Stimulated activated memory B cell treated with anti-CD40 and anti-IgM and Interleukin-4, amounts not matched to agents 10 μg/mL and 1 μg/mL and 100 μg/mL, for 72 hours (primary cell): ENCODE measurements around the gene ROS1.
"Not testable (repeated sequence)": the region's sequence is repeated elsewhere in the genome, so short reads cannot be mapped to it uniquely, and the experiment has no call there.

ENCODE experiments used
- ATAC-seq: fragments of 150-1000 bp; cut with Tn5 transposase; 2 replicates; pipeline ENCODE4 v1.10.0; 2021
- H3K27ac Mint-ChIP-seq: one replicate; pipeline ENCODE4 v1.8.0; 2022; ENCODE audit warnings: mild to moderate bottlenecking, mixed read lengths
- H3K27me3 Mint-ChIP-seq: one replicate; pipeline ENCODE4 v1.8.0; 2022; ENCODE audit warnings: mixed read lengths
- H3K36me3 Mint-ChIP-seq: one replicate; pipeline ENCODE4 v1.8.0; 2022; ENCODE audit warnings: mixed read lengths
- H3K4me1 Mint-ChIP-seq: one replicate; pipeline ENCODE4 v1.8.0; 2022; ENCODE audit warnings: mixed read lengths
- H3K4me3 Mint-ChIP-seq: one replicate; pipeline ENCODE4 v1.8.0; 2022; ENCODE audit warnings: mild to moderate bottlenecking, moderate library complexity, mixed read lengths
- H3K9me3 Mint-ChIP-seq: one replicate; pipeline ENCODE4 v1.8.0; 2022; ENCODE audit warnings: mixed read lengths

The ROS1 gene

DNA sequence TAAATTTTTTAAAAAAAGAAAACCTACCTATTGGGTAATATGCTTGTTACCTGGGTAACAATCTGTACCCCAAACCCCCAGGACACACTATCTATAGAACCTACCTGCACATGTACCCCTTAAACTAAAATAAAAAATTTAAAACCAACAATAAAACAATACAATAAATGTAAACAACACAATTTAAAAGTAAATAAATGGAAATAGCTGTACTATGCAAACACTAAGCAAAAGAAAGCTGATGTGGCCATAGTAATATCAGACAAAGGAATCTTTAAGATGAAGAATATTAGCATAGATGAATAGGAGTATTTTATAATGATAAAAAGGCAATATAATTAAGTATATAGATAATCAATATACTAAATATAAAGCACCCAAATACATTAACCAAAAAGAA lies 50.3 kb downstream of the ROS1 start:
- Mint-ChIP-seq H3K27me3 (peaks cover 10% of the 10 kb centered on the region), H3K4me1 (no peaks in the 10 kb centered on the region), H3K36me3 (no peaks in the 10 kb centered on the region), H3K9me3 (peaks cover 2% of the 10 kb centered on the region), H3K27ac (no peak overlapping the region), H3K4me3 (no peak overlapping the region)
- ATAC-seq = no peak

DNA sequence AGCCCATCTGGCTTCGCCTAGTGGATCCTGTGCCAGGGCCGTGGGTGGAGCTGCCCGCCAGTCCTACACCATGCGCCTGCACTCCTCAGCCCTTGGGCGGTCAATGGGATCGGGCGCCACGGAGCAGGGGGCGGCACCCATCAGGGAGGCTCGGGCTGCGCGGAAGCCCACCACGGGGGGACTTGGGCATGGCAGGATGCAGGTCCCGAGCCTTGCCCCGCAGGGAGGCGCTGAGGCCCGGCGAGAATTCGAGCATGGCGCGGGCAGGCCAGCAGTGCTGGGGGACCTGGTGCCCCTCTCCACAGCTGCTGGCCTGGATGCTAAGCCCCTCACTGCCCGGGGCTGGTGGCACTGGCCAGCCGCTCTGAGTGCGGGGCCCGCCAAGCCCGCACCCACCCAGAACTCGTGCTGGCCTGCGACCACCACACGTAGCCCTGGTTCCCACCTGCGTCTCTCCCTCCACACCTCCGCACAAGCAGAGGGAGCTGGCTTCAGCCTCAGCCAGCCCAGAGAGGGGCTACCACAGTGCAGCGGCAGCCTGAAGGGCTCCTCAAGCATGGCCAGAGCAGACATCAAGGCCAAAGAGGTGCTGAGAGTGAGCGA lies 52.4 kb downstream of the ROS1 start:
- H3K27ac Mint-ChIP-seq = no peak overlapping the region

DNA sequence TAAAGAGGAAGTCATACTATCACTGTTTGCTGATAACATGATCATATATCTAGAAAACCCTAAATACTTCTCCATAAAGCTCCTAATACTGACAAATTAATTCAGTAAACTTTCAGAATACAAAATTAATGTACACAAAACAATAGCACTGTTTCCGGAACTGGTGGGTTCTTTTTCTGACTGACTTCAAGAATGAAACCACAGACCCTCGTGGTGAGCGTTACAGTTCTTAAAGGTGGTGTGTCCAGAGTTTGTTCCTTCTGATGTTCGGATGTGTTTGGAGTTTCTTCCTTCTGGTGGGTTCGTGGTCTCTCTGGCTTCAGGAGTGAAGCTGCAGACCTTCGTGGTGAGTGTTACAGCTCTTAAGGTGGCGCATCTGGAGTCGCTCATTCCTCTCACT lies 53.5 kb downstream of the ROS1 start:
- not testable (repeated sequence) for H3K4me3 Mint-ChIP-seq, H3K27ac Mint-ChIP-seq, ATAC-seq, H3K9me3 Mint-ChIP-seq, H3K4me1 Mint-ChIP-seq, H3K36me3 Mint-ChIP-seq
- H3K27me3 Mint-ChIP-seq = peaks cover 10% of the 10 kb centered on the region

More for the DNA sequence above, 52.4 kb downstream of the ROS1 start:
- no peak for ATAC-seq
- H3K4me1 Mint-ChIP-seq = no peaks in the 10 kb centered on the region
- no peak overlapping the region for H3K4me3 Mint-ChIP-seq
- H3K27me3 Mint-ChIP-seq = peaks cover 10% of the 10 kb centered on the region
- no peaks in the 10 kb centered on the region for H3K36me3 Mint-ChIP-seq
- peaks cover 2% of the 10 kb centered on the region for H3K9me3 Mint-ChIP-seq

DNA sequence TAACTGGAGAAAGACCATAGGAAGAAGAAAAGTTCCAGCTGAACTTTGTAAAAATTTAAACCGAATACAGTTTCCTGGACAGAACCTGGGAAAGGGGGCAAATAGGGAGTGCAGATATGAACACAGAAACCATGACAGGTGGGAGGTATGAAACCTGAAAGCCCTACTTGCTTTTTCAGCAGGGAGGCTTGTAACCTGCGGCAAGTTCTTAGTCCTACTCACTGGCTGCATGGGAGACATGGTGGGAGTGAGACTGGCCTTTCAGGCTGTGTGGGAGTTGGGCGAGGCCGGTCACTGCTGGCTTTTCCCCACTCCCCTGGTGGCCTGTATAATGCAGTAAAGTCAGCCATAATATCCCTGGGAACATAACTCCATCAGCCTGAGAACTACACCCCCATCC lies 54.2 kb downstream of the ROS1 start:
- H3K36me3 Mint-ChIP-seq = no peaks in the 10 kb centered on the region
- no peaks in the 10 kb centered on the region for H3K4me1 Mint-ChIP-seq
- H3K27me3 Mint-ChIP-seq = peaks cover 10% of the 10 kb centered on the region
- H3K9me3 Mint-ChIP-seq = peaks cover 2% of the 10 kb centered on the region
- ATAC-seq = no peak
- no peak overlapping the region for H3K27ac Mint-ChIP-seq
- H3K4me3 Mint-ChIP-seq = no peak overlapping the region

GRCh38 chr6:117359581-117359980 lies 66.2 kb downstream of the ROS1 start:
- H3K9me3 Mint-ChIP-seq = no peaks in the 10 kb centered on the region
- no peak overlapping the region for H3K27ac Mint-ChIP-seq
- H3K36me3 Mint-ChIP-seq = no peaks in the 10 kb centered on the region
- no peak overlapping the region for H3K4me3 Mint-ChIP-seq
- no peaks in the 10 kb centered on the region for H3K4me1 Mint-ChIP-seq
- ATAC-seq = no peak
- H3K27me3 Mint-ChIP-seq = no peaks in the 10 kb centered on the region

DNA sequence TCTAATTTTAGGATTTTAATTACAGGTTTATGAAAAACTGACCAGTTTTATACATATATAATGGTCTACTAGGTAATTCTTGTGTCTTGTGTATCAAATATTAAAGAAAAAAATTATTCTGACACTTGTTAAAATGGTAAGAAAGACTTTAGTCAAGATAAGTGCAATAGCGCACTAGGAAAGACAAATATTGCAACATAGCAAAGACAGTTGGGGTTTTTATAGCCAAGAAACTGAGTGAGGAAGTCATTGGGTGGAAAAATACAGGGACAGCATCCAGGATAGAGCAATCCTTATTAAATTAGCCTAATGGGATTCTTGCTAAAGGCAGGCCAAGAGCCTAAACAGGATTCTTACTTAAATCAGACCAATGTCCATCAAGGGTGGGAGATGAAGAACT lies 71.1 kb downstream of the ROS1 start:
- H3K27ac Mint-ChIP-seq = no peak overlapping the region
- H3K27me3 Mint-ChIP-seq = no peaks in the 10 kb centered on the region
- ATAC-seq = no peak
- H3K4me3 Mint-ChIP-seq = no peak overlapping the region
- no peaks in the 10 kb centered on the region for H3K9me3 Mint-ChIP-seq
- H3K36me3 Mint-ChIP-seq = no peaks in the 10 kb centered on the region
- H3K4me1 Mint-ChIP-seq = no peaks in the 10 kb centered on the region

GRCh38 chr6:117352466-117353081 lies 73.2 kb downstream of the ROS1 start:
- Mint-ChIP-seq H3K4me3 (no peak overlapping the region), H3K27me3 (no peaks in the 10 kb centered on the region), H3K36me3 (no peaks in the 10 kb centered on the region), H3K27ac (no peak overlapping the region), H3K4me1 (no peaks in the 10 kb centered on the region), H3K9me3 (no peaks in the 10 kb centered on the region)
- ATAC-seq = no peak

DNA sequence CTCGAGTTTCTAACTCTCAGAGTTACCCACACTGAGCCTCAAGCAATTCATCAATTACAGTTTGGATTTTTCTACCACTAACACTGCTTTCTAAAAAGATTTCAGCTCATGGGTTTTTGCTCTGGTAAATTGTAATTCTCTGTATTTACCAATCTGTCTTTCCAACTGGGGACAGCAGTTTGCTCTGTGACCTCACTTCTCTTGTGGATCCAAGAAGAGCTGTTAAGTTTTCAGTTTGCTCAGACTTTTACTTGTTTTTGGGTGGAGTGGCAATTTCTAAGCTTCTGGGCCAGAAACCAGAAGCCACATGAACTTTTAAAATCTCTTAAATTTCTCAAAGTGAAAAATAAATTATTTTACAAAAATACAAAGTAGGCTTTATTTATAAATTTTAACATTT lies 74.2 kb downstream of the ROS1 start:
- ATAC-seq = no peak
- Mint-ChIP-seq H3K4me3 (no peak overlapping the region), H3K36me3 (no peaks in the 10 kb centered on the region), H3K27me3 (no peaks in the 10 kb centered on the region), H3K4me1 (no peaks in the 10 kb centered on the region), H3K27ac (no peak overlapping the region), H3K9me3 (no peaks in the 10 kb centered on the region)

GRCh38 chr6:117346142-117346930 lies 79.4 kb downstream of the ROS1 start:
- no peak overlapping the region for H3K27ac Mint-ChIP-seq
- no peaks in the 10 kb centered on the region for H3K36me3 Mint-ChIP-seq
- no peaks in the 10 kb centered on the region for H3K4me1 Mint-ChIP-seq
- no peak for ATAC-seq
- H3K27me3 Mint-ChIP-seq = no peaks in the 10 kb centered on the region
- H3K4me3 Mint-ChIP-seq = no peak overlapping the region
- no peaks in the 10 kb centered on the region for H3K9me3 Mint-ChIP-seq

- ATAC-seq = no peak
- Mint-ChIP-seq H3K4me3 (no peak overlapping the region), H3K4me1 (no peaks in the 10 kb centered on the region), H3K9me3 (no peaks in the 10 kb centered on the region), H3K27ac (no peak overlapping the region), H3K36me3 (no peaks in the 10 kb centered on the region), H3K27me3 (no peaks in the 10 kb centered on the region)
Observed at GRCh38 chr6:117345292-117345610, 80.5 kb downstream of the ROS1 start.

GRCh38 chr6:117344444-117345291 lies 81.1 kb downstream of the ROS1 start:
- ATAC-seq = no peak
- H3K4me1 Mint-ChIP-seq = no peaks in the 10 kb centered on the region
- no peaks in the 10 kb centered on the region for H3K36me3 Mint-ChIP-seq
- no peaks in the 10 kb centered on the region for H3K9me3 Mint-ChIP-seq
- no peaks in the 10 kb centered on the region for H3K27me3 Mint-ChIP-seq
- no peak overlapping the region for H3K4me3 Mint-ChIP-seq
- H3K27ac Mint-ChIP-seq = no peak overlapping the region

- Mint-ChIP-seq H3K36me3 (no peaks in the 10 kb centered on the region), H3K9me3 (peaks cover 3% of the 10 kb centered on the region), H3K27me3 (no peaks in the 10 kb centered on the region), H3K27ac (no peak overlapping the region), H3K4me1 (no peaks in the 10 kb centered on the region), H3K4me3 (no peak overlapping the region)
- ATAC-seq = no peak
Observed at GRCh38 chr6:117338567-117338966, 87.2 kb downstream of the ROS1 start.

- peaks cover 7% of the 10 kb centered on the region for H3K9me3 Mint-ChIP-seq
- no peaks in the 10 kb centered on the region for H3K36me3 Mint-ChIP-seq
- H3K27me3 Mint-ChIP-seq = peaks cover 6% of the 10 kb centered on the region
- H3K27ac Mint-ChIP-seq = no peak overlapping the region
- no peak for ATAC-seq
- no peak overlapping the region for H3K4me3 Mint-ChIP-seq
- no peaks in the 10 kb centered on the region for H3K4me1 Mint-ChIP-seq
Observed at GRCh38 chr6:117329926-117330325, 95.8 kb downstream of the ROS1 start.

DNA sequence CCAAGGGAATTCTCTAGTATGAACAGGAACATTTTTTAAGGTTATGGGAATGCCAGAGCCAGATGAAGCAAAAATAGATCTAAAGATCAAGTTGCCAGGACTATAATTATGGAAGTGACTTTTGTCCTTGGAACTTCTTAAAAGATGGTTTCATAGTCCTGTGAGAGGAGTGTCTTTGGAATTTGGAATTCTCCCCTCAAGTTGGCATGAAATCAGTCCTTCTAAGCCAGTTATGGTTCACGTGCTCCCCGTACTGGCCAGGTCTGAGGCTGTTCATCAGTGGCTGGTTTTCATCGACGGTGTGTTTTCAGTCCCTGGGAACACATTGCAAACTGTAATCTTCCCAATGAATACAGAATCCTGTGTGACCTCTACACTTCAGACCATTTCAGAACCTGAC lies 97.2 kb downstream of the ROS1 start:
- no peak for ATAC-seq
- Mint-ChIP-seq H3K4me3 (no peak overlapping the region), H3K36me3 (no peaks in the 10 kb centered on the region), H3K27me3 (peaks cover 10% of the 10 kb centered on the region), H3K27ac (no peak overlapping the region), H3K9me3 (peaks cover 7% of the 10 kb centered on the region), H3K4me1 (no peaks in the 10 kb centered on the region)

- peaks cover 10% of the 10 kb centered on the region for H3K27me3 Mint-ChIP-seq
- H3K4me3 Mint-ChIP-seq = no peak overlapping the region
- H3K36me3 Mint-ChIP-seq = no peaks in the 10 kb centered on the region
- no peaks in the 10 kb centered on the region for H3K4me1 Mint-ChIP-seq
- peaks cover 7% of the 10 kb centered on the region for H3K9me3 Mint-ChIP-seq
- H3K27ac Mint-ChIP-seq = no peak overlapping the region
- ATAC-seq = no peak
Observed at GRCh38 chr6:117328005-117328389, 97.7 kb downstream of the ROS1 start.
